Stimulated activated CD8-positive, alpha-beta memory T cell treated with anti-CD3 and anti-CD28 coated beads, Interleukin-15, amount 100 ng/mL, for 4 hours (primary cell): ENCODE measurements around the gene GAL3ST2.

ENCODE experiments used
- DNase-seq, 2 donors: peaks; one replicate each; pipeline ENCODE4 v3.0.0-alpha.2; 2020; ENCODE audit warnings: low read depth in 2 of 2

The GAL3ST2 gene

GRCh38 chr2:241844831-241845578 is 68.4 kb downstream of the GAL3ST2 start:
- DNase-seq: no peak

- no peak for DNase-seq
Measured at GRCh38 chr2:241846406-241846805, 69.8 kb downstream of the GAL3ST2 start.

GRCh38 chr2:241848761-241849615 is 72.4 kb downstream of the GAL3ST2 start:
- DNase-seq: no peak

GRCh38 chr2:241849616-241850543 is 73.3 kb downstream of the GAL3ST2 start:
- DNase-seq: no peak

- no peak for DNase-seq
Measured at GRCh38 chr2:241850544-241851324, 74.1 kb downstream of the GAL3ST2 start.

- no peak for DNase-seq
Measured at GRCh38 chr2:241851325-241852115, 74.9 kb downstream of the GAL3ST2 start.

- DNase-seq: no peak
Measured at GRCh38 chr2:241852116-241852980, 75.7 kb downstream of the GAL3ST2 start.

GRCh38 chr2:241852981-241853631 is 76.5 kb downstream of the GAL3ST2 start:
- DNase-seq: no peak
